ENCODE measurements around the gene POU6F2. TPM values are rescaled to one million over a fixed set of nuclear protein-coding genes. Genes with fewer than 3 reads are reported as not detected.

POU6F2 gene
- total and polyA plus RNA-seq, 2 experiments from 2014 or later: 7.2 to 7.3 TPM

DNA sequence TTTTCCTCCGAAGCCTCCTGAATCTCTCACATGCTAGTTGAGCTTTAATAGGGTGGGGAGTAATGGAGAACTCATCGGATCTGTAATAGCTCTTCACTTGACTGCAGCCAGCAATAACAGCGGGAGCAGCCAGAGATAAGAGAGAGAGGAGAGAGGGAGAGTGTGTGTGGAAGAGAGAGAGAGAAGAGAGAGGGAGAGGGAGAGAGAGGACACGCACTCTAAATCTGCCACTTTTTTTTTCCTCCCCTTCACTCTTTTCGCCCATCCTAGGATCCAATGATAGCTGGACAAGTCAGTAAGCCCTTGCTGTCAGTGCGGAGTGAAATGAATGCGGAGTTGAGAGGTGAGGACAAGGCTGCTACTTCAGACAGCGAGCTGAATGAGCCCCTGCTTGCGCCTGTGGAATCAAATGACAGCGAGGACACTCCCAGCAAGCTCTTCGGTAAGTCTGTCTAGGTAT is 107.9 kb downstream of the POU6F2 start:
- Histone ChIP-seq H3K4me2 (peak overlapping the region; percentile 69), H3K27me3 (ENCODE audit: insufficient read depth) (no peaks in the 10 kb centered on the region), H4K20me1 (replicated peaks; ENCODE audit: insufficient read depth) (no peaks in the 10 kb centered on the region), H3K9me2 (ENCODE audit: insufficient read depth) (no peaks in the 10 kb centered on the region), H3K79me2 (replicated peaks; ENCODE audit: insufficient read depth) (no peaks in the 10 kb centered on the region), H3K36me3 (ENCODE audit: insufficient read depth) (no peaks in the 10 kb centered on the region), H2AFZ (no peak overlapping the region), H3K4me1 (ENCODE audit: insufficient read depth) (peaks cover 21% of the 10 kb centered on the region), H3K4me3 (peak overlapping the region; percentile 36), H3F3A (replicated peaks; ENCODE audit: low read depth) (no peaks in the 10 kb centered on the region), H3K27ac (ENCODE audit: low read depth) (no peak overlapping the region)
- H3K4me3 Mint-ChIP-seq: peak overlapping the region; percentile 64
- H3K27ac Mint-ChIP-seq: no peak overlapping the region
- peaks cover 6% of the 10 kb centered on the region for H3K27me3 Mint-ChIP-seq (ENCODE audit: insufficient read depth, low read depth, poor library complexity)
- no peak for TF ChIP-seq NANOG (IDR thresholded peaks at IDR 0.05; ENCODE audit: borderline replicate concordance)
- no peak for TF ChIP-seq ZNF331 (CRISPR knock-in tag; IDR thresholded peaks at IDR 0.05; ENCODE audit: low read depth)
- TF ChIP-seq, protein P1, sequence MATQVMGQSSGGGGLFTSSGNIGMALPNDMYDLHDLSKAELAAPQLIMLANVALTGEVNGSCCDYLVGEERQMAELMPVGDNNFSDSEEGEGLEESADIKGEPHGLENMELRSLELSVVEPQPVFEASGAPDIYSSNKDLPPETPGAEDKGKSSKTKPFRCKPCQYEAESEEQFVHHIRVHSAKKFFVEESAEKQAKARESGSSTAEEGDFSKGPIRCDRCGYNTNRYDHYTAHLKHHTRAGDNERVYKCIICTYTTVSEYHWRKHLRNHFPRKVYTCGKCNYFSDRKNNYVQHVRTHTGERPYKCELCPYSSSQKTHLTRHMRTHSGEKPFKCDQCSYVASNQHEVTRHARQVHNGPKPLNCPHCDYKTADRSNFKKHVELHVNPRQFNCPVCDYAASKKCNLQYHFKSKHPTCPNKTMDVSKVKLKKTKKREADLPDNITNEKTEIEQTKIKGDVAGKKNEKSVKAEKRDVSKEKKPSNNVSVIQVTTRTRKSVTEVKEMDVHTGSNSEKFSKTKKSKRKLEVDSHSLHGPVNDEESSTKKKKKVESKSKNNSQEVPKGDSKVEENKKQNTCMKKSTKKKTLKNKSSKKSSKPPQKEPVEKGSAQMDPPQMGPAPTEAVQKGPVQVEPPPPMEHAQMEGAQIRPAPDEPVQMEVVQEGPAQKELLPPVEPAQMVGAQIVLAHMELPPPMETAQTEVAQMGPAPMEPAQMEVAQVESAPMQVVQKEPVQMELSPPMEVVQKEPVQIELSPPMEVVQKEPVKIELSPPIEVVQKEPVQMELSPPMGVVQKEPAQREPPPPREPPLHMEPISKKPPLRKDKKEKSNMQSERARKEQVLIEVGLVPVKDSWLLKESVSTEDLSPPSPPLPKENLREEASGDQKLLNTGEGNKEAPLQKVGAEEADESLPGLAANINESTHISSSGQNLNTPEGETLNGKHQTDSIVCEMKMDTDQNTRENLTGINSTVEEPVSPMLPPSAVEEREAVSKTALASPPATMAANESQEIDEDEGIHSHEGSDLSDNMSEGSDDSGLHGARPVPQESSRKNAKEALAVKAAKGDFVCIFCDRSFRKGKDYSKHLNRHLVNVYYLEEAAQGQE (IDR thresholded peaks at IDR 0.05; ENCODE audit: unreplicated experiment): no peak
- TF ChIP-seq EZH2 (IDR thresholded peaks at IDR 0.05; ENCODE audit: low read depth, unreplicated experiment): no peak
- TF ChIP-seq STAT1 (IDR thresholded peaks at IDR 0.05; ENCODE audit: unreplicated experiment): no peak
- TF ChIP-seq, protein P2, sequence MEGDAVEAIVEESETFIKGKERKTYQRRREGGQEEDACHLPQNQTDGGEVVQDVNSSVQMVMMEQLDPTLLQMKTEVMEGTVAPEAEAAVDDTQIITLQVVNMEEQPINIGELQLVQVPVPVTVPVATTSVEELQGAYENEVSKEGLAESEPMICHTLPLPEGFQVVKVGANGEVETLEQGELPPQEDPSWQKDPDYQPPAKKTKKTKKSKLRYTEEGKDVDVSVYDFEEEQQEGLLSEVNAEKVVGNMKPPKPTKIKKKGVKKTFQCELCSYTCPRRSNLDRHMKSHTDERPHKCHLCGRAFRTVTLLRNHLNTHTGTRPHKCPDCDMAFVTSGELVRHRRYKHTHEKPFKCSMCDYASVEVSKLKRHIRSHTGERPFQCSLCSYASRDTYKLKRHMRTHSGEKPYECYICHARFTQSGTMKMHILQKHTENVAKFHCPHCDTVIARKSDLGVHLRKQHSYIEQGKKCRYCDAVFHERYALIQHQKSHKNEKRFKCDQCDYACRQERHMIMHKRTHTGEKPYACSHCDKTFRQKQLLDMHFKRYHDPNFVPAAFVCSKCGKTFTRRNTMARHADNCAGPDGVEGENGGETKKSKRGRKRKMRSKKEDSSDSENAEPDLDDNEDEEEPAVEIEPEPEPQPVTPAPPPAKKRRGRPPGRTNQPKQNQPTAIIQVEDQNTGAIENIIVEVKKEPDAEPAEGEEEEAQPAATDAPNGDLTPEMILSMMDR (conservative IDR thresholded peaks at IDR 0.05; ENCODE audit: low read depth in 2 of 2): no peak
- no peak for TF ChIP-seq EZH2phosphoT487 (IDR thresholded peaks at IDR 0.05; ENCODE audit: unreplicated experiment)
- TF ChIP-seq POLR2AphosphoS5 (IDR thresholded peaks at IDR 0.05; ENCODE audit: low read depth): no peak
- TF ChIP-seq, protein P3, sequence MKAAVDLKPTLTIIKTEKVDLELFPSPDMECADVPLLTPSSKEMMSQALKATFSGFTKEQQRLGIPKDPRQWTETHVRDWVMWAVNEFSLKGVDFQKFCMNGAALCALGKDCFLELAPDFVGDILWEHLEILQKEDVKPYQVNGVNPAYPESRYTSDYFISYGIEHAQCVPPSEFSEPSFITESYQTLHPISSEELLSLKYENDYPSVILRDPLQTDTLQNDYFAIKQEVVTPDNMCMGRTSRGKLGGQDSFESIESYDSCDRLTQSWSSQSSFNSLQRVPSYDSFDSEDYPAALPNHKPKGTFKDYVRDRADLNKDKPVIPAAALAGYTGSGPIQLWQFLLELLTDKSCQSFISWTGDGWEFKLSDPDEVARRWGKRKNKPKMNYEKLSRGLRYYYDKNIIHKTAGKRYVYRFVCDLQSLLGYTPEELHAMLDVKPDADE (IDR thresholded peaks at IDR 0.05): no peak
- no peak for TF ChIP-seq ZNF114 (CRISPR knock-in tag; IDR thresholded peaks at IDR 0.05)
- TF ChIP-seq, protein P4, sequence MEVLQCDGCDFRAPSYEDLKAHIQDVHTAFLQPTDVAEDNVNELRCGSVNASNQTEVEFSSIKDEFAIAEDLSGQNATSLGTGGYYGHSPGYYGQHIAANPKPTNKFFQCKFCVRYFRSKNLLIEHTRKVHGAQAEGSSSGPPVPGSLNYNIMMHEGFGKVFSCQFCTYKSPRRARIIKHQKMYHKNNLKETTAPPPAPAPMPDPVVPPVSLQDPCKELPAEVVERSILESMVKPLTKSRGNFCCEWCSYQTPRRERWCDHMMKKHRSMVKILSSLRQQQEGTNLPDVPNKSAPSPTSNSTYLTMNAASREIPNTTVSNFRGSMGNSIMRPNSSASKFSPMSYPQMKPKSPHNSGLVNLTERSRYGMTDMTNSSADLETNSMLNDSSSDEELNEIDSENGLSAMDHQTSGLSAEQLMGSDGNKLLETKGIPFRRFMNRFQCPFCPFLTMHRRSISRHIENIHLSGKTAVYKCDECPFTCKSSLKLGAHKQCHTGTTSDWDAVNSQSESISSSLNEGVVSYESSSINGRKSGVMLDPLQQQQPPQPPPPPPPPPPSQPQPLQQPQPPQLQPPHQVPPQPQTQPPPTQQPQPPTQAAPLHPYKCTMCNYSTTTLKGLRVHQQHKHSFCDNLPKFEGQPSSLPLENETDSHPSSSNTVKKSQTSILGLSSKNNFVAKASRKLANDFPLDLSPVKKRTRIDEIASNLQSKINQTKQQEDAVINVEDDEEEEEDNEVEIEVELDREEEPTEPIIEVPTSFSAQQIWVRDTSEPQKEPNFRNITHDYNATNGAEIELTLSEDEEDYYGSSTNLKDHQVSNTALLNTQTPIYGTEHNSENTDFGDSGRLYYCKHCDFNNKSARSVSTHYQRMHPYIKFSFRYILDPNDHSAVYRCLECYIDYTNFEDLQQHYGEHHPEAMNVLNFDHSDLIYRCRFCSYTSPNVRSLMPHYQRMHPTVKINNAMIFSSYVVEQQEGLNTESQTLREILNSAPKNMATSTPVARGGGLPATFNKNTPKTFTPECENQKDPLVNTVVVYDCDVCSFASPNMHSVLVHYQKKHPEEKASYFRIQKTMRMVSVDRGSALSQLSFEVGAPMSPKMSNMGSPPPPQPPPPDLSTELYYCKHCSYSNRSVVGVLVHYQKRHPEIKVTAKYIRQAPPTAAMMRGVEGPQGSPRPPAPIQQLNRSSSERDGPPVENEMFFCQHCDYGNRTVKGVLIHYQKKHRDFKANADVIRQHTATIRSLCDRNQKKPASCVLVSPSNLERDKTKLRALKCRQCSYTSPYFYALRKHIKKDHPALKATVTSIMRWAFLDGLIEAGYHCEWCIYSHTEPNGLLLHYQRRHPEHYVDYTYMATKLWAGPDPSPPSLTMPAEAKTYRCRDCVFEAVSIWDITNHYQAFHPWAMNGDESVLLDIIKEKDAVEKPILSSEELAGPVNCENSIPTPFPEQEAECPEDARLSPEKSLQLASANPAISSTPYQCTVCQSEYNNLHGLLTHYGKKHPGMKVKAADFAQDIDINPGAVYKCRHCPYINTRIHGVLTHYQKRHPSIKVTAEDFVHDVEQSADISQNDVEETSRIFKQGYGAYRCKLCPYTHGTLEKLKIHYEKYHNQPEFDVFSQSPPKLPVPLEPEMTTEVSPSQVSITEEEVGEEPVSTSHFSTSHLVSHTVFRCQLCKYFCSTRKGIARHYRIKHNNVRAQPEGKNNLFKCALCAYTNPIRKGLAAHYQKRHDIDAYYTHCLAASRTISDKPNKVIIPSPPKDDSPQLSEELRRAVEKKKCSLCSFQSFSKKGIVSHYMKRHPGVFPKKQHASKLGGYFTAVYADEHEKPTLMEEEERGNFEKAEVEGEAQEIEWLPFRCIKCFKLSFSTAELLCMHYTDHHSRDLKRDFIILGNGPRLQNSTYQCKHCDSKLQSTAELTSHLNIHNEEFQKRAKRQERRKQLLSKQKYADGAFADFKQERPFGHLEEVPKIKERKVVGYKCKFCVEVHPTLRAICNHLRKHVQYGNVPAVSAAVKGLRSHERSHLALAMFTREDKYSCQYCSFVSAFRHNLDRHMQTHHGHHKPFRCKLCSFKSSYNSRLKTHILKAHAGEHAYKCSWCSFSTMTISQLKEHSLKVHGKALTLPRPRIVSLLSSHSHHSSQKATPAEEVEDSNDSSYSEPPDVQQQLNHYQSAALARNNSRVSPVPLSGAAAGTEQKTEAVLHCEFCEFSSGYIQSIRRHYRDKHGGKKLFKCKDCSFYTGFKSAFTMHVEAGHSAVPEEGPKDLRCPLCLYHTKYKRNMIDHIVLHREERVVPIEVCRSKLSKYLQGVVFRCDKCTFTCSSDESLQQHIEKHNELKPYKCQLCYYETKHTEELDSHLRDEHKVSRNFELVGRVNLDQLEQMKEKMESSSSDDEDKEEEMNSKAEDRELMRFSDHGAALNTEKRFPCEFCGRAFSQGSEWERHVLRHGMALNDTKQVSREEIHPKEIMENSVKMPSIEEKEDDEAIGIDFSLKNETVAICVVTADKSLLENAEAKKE (CRISPR knock-in tag; IDR thresholded peaks at IDR 0.05): no peak
- no peak for TF ChIP-seq CREB1 (CRISPR knock-in tag; IDR thresholded peaks at IDR 0.05; ENCODE audit: low read depth)
- TF ChIP-seq JUNB (IDR thresholded peaks at IDR 0.05; ENCODE audit: unreplicated experiment): no peak
- peak; percentile 83 for ATAC-seq
- H3K4me1 Mint-ChIP-seq: peaks cover 55% of the 10 kb centered on the region
- peak; percentile 45 for DNase-seq (ENCODE audit: low spot score)
- H3K9me3 Mint-ChIP-seq: no peaks in the 10 kb centered on the region
- H3K36me3 Mint-ChIP-seq (ENCODE audit: low read depth): no peaks in the 10 kb centered on the region

All from GM23338 (cell line).